Muscle of back (tissue), 13 donors: ENCODE data around the gene ZNF189. TPM values are rescaled to one million over a fixed set of nuclear protein-coding genes. Genes with fewer than 3 reads are reported as not detected.
A peak's percentile ranks its signal among the peaks of the same experiment; 100 is the strongest.

ENCODE experiments used
- DNase-seq, 3 donors: peaks; one replicate each; pipeline versions ENCODE4 v3.0.0 to v3.0.0-alpha.2; 2013
- long read RNA-seq, 9 donors: transcript quantifications; one replicate each; lab custom pipeline, GENCODE V29; 2026
- polyA plus RNA-seq, 10 donors: library from polyadenylated mRNA; unstranded; fragments of 120-200 nt; gene quantifications; one replicate each; pipeline ENCODE4 v1.2.1, GENCODE V29; 2013; ENCODE audit not compliant: insufficient read length in 10 of 10

Gene ZNF189
- polyA plus RNA-seq, result 10 to 100 TPM; 16.4 to 25.5 (median 21.6) TPM
- long read RNA-seq, donor 1, partial matches to known transcripts, result 0 of 2 reads
- long read RNA-seq, donor 1, other reads (novel, unspliced or antisense), result 0 of 2 reads
- long read RNA-seq, donor 2, partial matches to known transcripts, result 0 of 2 reads
- long read RNA-seq, donor 2, other reads (novel, unspliced or antisense), result 0 of 2 reads
- long read RNA-seq, donor 3, result 0 reads
- long read RNA-seq, donor 4, partial matches to known transcripts, result 0 of 1 reads
- long read RNA-seq, donor 4, other reads (novel, unspliced or antisense), result 0 of 1 reads
- long read RNA-seq, donor 5, partial matches to known transcripts, result 0 of 4 reads
- long read RNA-seq, donor 5, other reads (novel, unspliced or antisense), result 0 of 4 reads
- long read RNA-seq, donor 6, transcript ZNF189-203 (3 exons, 3,134 nt), result major isoform, 8 of 10 reads
- long read RNA-seq, donor 6, partial matches to known transcripts, result 0 of 10 reads
- long read RNA-seq, donor 6, other reads (novel, unspliced or antisense), result 0 of 10 reads
- long read RNA-seq, donor 7, partial matches to known transcripts, result 0 of 3 reads
- long read RNA-seq, donor 7, other reads (novel, unspliced or antisense), result 0 of 3 reads
- long read RNA-seq, donor 8, transcript ZNF189-203 (3 exons, 3,134 nt), result major isoform, 6 of 7 reads
- long read RNA-seq, donor 8, partial matches to known transcripts, result 0 of 7 reads
- long read RNA-seq, donor 8, other reads (novel, unspliced or antisense), result 0 of 7 reads
- long read RNA-seq, donor 9, partial matches to known transcripts, result 0 of 2 reads
- long read RNA-seq, donor 9, other reads (novel, unspliced or antisense), result 0 of 2 reads

DNA sequence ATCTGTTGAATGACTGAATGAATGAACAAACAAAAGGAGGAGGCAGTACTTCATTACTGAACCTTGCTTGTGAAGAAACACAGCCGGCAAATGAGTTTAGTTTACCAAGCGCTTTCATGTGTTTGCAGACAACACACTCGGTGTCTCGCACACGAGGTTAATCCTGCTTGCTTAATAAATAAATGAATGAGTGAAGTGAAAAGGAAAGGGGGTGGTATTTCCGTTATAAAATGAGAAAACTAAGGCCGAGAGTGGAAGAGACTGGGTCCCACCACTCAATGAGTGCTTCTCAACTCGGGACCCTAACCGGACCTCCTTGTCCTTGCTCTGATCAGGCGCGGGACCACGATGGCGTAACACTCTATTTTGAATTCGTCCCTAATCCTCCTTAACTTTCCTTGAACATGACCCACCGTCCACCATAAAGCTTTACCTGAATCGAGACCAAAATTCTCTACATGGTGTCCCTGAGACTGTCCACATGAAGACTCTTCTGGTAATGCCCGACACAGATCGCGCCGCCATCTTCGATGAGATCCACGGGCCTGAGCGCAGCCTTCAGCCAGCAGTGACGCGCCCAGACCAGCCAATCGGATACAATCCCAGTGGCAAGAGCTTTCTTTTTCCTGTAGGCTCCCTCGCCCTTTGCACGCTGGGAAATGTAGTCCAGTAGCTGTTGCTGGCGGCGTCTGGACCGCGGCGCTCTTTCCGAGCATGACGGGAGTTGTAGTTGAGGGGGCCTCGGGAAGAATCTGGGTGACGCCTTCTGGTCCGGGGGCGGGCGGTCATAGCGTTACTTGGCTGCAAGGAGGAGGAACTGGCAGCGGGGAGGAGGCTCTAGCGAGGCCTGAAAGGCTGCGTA is at the start of gene ZNF189, which contains the start of gene MRPL50:
TSS of gene ZNF189 (plus strand) at position 784 of the 862 bp plus-strand sequence. CDS start 306 bp downstream, outside the sequence.
TSS of gene MRPL50 (minus strand) at position 551 of the 862 bp plus-strand sequence. CDS start at position 525, 26 bp downstream.
- peak; percentile 99 to 100 (median 100) for DNase-seq

DNA sequence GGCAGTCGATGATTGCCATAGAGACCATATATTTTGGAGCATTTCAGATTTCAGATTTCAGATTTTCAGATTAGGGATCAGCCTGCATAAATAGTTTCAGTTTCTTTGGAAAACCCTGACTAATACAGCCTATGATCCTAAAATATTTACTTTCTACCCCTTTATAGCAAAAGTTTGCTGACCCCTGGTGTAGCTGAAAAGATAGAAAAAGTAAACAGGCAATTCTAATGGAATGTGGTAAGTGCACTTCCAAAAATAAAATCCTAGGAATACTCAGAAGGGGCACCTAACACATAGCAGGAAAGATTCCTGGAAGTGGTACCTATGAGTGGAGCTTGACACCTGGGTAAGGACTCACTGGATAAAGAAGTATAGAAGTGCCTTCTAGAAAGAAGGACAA is 48.4 kb upstream of the ZNF189 start:
- no peak for DNase-seq

DNA sequence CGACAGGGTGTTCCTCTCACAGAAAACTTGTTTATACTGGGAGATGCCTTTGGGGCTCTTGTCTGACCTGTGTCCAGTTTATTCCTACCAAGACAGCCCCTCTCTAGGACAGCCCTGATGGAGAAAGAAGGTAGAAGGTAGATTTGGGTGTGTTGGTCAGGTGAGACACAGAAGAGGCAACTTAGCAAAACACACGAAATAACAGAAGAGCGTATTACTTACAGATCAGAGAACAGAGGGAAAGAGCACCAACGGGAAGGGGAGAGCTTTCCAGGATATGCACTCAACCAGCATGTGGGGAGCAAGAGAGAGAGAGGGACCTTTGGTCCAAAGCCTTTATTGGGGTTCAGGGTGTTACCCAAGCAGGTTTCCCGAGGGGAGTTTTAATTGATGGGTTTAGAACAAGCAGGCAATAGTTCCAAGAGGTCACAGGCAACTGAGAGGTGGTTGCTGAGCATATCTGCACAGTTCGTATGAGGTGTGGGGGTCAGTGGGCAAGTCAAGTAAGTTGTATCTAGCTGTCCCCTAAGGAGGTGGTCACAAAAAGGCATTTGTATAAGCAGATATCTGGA is 45.7 kb upstream of the ZNF189 start:
- no peak for DNase-seq

DNA sequence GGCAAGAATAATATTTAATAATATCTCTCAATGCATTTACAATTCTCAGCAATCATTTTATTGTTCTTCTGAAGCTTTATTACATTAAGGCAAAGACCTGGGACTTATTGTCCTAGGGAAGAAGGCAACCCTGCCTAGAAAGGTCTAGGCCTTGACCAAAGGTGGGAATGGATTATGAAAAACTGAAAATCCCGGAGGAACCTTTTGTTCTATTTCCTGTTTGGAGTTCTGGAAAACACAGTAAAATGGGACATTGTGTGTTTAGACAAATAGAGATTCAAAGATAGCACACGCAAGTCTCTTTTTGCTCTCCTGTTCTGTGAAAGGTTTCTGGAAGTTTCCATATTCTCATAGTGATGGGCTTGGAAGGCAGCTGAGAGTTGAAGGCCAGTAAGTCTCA is 45.0 kb upstream of the ZNF189 start:
- DNase-seq, result no peak

DNA sequence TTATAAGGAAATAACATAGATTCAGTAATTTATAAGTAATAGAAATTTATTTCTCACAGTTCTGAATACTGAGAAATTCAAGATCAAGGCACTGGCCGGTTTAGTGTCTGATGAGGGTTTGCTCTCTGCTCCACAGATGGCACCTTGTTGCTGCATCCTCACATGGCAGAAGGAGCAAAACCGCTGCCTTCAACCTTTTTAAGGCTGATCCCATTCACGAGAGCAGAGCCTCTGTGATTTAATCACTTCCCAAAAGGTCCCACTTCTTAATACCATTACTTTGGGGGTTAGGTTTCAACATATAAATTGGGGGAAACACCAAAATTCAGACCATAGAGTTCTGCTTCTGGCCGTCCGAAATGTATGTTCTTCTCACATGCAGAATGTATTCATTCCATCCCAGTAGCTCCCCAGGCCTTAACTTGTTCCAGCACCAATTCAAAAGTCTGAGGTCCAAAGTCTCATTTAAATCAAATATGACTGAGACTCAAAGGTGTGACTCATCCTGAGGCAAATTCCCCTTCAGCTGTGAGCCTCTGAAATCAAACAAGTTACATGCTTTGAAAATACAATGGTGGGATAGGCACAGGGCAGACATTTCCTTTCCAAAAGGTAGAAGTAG is 44.4 kb upstream of the ZNF189 start:
- DNase-seq, result no peak

DNA sequence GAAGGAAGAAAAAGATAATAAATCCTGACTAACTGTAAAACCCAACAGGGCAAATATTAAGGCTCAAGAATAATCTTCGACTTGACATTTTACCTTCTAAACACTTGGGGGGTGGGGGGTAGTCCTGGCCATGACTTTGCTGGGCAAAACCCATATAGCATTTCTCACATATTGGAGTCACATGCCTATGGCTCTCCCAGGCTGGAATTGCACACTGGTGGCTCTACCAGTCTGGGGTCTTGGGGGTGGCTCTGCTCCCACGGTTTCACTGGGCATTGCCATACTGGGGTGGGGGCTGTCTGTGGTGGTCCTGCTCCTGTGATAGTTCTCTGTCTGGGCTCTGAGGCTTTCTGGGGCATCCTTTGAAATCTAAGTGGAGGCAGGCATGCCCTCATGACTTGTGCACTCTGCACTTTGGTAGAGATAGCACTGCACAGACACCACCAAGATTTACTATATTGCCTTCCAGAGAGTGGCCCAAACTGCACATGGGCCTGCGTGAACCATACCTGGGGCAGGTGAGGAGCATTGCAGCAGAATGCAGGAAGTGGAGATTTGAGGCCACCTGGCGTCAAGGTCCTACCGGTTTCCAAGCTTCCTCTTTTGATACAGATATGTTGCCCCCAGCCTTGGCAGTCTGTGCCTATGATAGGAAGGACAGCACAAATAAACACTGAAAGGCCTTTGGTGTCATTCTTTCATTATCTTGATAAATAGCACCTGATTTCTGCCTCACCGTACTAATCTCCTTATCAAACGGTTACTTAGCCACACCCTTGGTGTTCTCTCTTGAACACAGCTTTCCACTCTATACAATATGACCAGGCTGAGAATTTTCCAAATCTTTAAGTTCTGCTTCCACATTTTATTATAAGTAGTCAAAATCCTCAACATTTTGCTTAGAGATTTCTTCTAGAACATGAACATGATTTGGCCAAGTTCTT is 43.6 kb upstream of the ZNF189 start:
- no peak for DNase-seq

DNA sequence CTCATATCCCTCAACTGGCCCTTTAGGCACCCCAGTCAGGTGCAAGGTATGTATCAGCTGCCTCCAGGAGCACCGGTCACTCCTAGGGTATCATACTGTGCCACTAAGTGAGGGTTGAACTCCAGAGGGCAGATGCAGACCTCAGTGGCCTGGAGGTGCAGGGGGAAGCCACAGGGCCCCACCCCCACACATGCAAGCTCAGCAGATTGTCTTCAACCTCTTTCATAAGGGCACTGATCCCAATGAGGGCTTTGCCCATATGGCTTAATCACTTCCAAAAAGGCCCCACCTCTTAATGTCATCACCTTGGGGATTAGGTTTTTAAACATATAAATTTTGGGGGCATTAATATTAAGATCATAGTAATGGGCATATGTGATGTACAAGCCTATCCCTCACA is 42.0 kb upstream of the ZNF189 start:
- no peak for DNase-seq

DNA sequence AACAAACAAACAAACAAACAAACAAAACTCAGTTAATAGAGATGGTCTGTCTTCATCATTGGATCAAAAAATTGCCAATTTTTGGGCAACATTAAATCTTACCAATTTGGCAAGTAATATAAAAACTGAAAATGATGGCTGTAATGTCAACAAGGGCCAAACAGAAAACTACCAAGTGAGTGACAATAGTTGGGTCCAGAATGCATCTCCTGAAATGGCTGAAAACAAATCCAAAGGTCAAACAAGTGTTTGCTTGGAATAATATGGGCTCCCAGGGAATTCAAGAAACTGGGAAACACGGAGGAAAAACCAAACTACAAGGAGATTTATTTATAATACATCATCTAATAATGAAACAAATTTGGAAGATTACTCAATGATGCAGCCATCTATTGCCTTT is 39.0 kb upstream of the ZNF189 start:
- no peak for DNase-seq

DNA sequence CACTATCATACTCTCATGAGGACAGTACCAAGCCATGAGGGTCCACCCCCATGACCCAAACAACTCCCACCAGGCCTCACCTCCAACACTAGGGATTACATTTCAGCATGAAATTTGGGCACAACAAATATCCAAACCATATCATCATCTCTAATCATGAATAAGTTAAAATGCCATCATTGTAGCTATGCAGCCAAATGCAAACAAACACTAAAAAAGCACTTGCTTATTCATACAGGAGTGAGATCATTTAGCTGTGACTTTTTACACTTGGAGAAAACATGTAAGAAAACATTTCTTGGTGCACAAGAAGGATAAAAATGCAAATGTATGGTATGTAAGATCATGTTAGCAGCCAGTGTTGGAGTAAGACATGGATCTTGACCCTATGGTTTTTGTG is 38.0 kb upstream of the ZNF189 start:
- DNase-seq, result no peak

DNA sequence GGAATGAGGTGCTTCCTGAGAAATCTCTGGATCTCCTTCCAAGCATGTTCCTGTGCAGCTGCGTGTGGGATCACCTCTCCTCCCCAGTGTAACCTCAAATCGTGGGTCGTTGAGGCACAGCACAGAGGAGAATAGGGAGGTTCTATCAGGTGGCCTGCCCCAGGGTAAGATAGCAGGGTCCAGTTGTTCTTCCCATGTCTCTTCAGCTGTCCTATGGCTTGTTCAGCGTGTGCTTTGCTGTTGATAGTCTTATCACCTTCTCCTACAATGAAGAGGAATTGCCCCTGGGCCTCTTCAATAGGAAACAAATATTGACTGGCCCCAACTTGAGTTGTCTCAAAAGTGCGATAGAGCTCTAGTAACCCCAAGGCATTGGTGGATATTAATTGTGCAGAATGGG is 36.2 kb upstream of the ZNF189 start:
- no peak for DNase-seq

DNA sequence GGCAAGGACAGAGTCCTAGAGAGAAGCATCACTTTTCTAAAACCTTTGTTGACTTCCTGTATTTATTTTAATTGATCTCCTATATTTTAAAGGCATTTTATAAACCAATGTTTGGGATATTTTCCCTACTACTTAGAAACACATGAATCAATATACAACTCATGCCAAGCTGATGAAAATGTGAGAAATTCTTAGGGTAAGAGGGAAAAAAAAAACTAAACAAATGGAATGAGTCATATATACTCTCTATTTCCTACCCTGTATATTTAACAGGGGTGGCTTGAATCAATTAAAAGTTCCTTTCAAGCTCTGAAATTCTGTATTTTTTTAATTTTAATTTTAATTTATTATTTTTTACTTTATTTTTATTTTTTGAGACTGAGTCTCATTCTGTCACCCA is 33.5 kb upstream of the ZNF189 start:
- DNase-seq, result peak in 1 of 3 donors; percentile 38

DNA sequence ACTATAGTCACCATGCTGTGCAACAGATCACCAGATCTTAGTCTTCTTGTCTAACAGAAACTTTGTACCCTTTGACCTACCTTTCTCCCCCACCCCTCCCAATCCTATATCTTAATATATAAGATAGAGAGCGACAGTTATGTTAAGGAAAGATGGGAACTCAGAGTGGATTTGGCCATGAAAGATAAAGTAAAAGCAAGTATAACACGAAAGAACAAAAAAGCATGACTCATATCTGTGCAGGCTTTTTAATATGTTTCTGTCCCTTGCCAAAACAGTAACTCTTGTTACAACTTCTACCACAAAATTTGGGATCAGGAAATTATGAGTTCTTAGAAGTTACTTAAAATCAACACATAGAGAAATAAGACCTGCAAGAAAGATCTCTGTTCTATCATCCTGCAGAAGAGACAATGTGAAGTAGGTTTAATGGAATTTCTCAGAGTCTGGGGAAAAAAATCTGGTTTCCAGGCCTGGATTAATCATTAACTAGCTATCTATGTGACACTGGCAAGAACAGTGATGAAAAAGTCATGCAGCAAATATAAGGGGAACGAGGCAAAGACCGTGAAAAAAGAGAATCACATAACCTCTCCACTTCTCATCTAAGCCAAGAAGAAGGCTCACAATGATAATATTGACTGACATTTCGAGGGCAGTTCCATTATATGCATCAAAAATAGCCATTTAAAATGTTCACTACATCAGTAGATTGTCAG is 32.5 kb upstream of the ZNF189 start:
- DNase-seq, result peak in 2 of 3 donors; percentile 15 to 17

DNA sequence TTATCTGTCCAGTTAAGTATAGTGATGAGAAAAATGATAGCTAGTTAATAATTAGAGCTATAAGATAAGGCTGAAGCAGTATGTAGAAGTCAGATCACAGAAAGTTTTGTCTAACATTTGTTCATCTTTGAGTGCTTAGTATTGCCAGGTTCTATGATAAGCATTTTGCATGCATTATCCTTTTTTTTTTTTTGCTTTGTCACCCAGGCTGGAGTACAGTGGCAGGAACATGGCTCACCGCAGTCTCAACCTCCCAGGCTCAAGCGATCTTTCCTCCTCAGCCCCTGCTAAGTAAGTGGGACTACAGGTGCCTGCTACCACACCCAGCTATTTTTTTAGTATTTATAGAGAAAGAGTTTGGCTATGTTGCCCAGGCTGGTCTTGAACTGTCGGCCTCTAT is 31.3 kb upstream of the ZNF189 start:
- no peak for DNase-seq

DNA sequence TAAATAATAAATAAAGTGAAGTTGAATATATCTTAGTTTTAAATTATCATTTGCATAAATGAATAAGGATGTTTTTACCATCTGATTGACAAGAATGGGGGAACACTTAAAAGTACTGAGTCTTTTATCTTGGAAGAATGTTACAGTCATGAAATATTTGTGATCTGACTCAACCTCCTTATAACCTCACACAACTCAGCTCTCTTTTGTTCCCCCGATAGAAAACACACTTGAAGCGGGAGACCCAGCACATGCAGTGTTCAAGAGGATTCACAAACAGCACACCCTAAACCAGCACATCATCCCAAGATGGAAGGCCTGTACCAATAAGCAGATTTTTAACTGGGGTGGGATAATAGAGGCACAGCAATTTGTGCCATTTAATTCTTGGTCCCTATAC is 29.4 kb upstream of the ZNF189 start:
- peak in 1 of 3 donors; percentile 22 for DNase-seq

DNA sequence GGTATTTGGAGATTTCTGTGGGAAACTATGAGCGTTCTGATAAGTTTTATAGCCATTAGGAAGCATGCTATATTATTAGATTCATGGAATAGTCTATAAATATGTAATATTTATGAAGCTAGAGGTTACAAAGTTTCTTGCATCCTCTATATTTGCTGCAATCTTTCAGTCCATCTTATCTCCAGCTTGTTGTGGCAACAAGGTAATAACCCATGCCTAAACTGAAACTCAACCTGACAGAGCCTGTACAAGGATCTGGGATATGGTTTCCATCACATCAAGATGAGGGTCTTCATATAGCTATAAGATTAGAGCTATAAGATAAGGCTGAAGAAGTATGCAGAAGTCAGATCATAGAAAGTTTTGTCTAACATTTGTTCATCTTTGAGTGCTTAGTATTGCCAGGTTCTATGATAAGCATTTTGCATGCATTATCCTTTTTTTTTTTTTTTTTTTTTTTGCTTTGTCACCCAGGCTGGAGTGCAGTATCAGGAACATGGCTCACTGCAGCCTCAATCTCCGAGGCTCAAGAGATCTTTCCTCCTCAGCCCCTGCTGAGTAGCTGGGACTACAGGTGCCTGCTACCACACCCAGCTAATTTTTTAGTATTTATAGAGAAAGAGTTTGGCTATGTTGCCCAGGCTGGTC is 28.6 kb upstream of the ZNF189 start:
- DNase-seq, result no peak

DNA sequence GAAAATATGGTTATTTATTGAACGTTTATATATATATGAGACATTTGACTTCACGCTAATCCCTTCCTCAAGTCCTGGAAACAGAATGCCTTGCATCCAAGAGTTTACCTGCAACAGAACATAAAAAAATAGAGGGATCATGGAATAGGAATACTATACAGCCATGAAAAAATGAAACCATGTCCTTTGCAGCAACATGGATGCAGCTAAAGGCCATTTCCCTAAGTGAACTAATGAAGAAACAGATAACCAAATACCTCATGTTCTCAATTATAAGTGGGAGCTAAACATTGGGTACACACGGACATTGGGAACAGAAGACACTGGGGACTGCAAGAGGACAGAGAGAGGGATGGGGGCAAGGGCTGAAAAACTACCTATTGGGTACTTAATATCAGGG is 26.8 kb upstream of the ZNF189 start:
- DNase-seq, result no peak

DNA sequence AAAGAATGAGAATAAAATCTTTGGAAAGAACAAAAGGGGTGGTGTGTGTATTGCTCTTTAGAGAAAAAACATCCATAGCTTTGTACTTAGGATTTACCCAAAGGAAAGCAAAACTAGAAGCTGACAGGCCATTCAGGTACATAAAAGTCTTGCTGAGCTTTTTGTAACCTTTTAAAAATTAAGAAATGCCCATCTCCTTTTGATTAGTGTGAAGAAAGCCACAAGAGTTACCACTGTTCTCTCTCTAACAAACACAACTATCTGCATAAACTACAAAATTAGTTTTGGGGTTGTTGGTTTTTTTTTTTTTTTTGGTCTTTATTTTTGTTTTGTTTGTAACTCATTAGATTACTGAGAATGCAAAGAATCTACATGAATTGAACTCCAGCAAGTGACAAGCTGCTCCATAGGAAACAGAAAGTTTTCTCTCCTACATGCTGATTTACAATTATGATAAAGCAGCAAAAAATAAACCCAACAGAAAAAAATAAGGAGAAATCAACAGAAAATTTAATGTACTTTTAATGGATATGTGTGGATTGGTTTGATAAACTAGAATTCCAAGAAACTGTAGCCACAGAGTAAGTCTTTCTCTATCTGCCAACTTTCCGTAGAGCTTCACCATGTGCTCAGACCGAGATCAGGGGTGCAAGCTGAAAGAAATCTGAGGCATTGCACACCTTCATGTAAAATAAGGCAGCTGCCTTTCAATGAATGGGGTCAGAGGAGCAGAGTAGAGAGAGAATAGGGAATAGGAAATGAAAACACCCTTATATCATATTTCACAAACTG is 26.1 kb upstream of the ZNF189 start:
- peak in 1 of 3 donors; percentile 40 for DNase-seq

DNA sequence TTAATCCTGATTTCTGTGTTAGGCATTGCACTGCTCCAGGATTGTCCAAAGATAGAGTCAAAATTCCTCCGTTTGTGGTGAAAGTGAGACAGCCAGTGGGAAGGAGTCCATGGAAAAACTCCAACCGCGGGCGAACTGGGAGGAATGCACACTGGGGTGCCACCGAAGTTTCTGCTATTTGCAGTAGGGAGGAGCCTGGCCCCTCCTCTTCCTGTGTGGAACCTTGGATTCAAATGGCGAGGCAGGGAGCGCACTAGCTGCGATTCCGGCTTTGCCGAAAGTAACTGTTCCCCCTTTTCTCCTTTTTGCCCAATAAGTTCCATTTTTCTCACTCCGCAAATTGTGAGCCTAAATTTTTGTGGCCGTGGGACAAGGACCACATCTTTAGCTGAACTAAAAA is 23.1 kb upstream of the ZNF189 start:
- no peak for DNase-seq
